NCI-H2196 treated with DMSO at 0.1 percent for 48 hours (cell line): ENCODE measurements around the gene ALX3.
"Not testable (repeated sequence)": the region's sequence is repeated elsewhere in the genome, so short reads cannot be mapped to it uniquely, and the experiment has no call there.

Experiments used
- DNase-seq: peaks from one replicate; lab custom pipeline; 2025; ENCODE audit not compliant: unreplicated experiment; lab: John Stamatoyannopoulos, UW

ALX3 gene

GRCh38 chr1:110089561-110090275 lies 19.2 kb upstream of the ALX3 start:
- no peak for DNase-seq

DNA sequence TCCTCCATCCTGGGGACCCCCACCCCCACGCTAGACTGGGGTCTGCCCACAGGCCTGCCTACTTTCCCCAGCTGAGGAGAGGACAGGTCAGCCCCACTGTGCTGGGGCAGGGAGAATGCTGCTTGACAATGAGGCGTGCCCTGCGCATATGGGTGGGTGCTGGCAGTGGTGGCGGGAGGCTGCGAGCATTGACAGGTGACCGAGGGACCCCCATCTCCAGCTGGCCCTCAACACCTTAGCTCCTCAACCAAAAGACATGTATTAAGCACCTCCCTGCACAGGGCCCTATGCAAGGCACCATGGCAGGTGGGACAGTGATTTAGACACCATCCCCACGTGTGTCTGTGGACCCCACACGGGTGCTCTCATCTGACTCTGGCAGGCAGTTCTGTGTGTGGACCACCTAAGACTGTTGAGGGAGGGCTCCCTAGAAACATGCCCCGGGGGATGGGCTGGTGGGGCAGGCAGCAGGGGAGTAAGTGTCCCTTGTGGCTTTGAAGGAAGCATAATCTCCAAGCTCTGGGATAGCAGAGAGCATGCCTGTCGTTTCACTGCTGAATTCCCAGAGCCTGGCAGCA lies 18.4 kb upstream of the ALX3 start:
- DNase-seq, result no peak

- peak; percentile 65 for DNase-seq
These were observed 17.6 kb upstream of the ALX3 start for GRCh38 chr1:110087812-110088738.

DNA sequence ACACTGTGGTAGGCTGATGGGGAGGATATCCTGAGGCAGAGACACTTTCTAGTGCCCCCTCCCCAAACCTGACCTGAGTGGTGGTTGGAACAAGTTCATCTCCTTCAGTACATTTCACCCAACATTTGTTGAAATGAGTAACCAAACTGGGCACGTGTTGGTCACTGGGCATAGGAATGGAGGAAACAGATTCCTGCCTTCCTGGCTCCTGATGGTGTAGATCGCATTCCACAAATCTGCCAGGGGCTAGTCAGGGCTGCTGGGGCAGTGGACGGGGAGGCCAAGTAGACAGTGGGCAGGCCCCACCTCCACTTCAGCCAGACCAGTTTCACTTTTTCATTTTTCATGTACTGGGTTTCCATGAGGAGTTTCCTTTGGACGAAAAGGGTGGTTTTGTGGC lies 16.5 kb upstream of the ALX3 start:
- DNase-seq, result no peak

- DNase-seq, result no peak
These were observed 15.2 kb upstream of the ALX3 start for GRCh38 chr1:110085671-110086070.

DNA sequence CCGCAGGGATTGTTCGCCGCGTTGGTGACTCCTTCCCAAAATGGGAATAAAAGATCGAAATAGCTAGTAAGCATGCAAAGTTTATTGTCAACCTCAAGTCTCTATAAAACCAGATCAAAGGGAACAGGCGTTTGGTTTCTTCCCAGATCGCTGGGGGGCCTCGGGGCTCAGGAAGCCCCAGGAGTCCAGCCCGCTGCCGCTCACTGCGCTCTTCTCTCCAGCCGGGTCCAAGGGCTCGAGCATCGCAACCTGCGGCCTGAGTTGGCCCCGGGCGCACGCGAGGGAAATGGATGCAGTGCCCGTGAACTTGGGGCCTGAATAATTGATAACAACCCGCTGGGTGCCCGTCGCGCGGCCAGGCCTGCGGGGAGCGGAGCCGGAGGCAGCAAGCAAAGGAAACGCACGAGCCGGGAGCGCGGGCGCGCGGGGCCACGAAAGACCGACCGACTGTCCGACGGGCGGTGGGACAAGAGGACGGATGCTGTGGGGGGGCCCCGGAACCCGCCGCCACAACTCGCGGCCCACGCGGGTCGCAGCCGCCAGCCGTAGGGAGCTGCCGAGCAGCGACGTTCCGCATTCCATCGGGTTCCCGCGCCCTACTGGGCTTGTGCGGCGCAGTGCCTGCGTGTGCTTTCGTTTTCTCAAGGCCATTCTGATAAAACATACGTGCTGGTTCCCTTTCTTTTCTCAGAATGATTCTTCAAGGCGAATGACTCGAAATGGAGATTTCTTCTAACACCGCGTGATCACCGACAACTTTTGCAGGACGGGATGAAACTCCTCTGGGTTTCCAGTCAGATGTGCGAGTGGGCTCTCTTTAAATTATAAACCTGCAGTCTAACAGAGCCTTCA lies 14.0 kb upstream of the ALX3 start:
- no peak for DNase-seq

- no peak for DNase-seq
These were observed 13.4 kb upstream of the ALX3 start for GRCh38 chr1:110083866-110084226.

DNA sequence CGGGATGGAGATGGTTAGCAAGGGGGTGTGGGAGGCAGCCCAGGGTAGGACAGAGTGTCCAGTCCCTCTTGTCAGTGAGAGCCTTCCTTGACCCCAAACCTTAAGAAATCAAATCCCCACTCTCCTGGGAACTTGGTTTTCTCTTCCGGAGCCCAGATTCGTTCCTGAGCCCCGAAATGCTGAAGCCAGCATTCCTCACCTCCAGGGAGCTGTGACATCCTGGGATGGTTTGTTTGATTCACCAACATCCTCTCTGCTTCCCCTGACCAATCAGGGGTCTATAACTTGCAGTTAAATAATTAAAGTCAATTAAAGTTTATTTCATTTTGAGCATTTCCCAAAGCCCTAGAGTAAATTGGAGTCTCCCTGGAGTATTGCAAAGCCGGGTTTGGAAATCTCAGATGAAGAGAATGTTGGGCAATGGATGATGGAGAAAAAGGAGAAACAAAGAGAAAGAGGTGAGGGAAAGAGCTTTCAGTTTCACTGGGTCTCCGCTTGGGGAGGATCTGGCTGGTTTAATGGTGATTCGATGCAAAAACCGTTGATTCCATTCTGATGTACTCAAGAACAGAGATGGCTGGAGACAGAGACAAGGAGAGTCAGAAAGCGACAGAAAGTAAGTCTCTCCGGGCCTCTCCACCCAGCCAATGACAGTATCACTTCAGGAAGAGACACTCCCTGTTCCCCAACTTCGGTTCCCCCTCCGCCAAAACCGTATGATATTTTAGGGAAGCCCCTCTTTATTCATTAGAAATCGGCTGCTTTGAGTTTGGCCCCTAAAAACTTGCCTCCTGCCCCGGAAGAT lies 12.8 kb upstream of the ALX3 start:
- no peak for DNase-seq

DNA sequence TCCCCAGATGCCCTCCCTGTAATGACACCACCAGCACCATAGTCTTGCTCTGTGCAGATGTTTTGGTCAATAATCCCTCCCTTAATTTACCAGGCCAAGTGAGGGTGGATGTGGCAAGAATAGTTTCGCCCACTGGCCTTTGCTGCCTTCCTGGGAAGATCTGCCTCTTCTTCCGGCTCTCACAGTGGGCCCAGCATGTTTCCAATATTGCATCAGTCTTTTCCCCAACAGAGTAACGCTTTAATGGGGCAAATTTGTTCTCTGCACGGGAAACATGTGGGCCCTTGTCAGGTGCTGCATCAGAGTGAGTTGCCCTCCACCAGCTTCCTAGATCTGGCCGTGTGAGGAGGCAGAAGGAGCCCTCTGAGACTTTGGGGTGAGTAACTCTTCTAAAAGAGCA lies 12.0 kb upstream of the ALX3 start:
- DNase-seq, result no peak

DNA sequence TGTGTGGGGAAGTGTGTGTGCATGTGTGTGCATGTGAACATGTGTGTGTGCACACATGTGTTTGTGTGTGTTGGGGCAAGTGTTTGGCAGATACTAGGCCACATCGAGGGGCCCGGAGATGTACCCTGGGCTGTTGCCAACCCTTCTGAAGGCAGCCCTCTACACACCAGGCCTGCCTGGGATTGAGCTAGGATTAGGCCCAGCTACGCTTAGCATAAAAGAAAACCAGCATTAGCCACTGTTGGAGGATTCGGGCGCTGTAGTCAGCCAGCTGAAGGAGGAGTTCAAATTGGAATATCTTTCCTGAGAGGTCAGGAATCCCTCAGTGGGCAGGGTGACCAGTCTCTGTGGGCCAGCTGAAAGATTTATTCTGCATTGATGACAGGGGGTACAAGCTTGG lies 10.6 kb upstream of the ALX3 start:
- no peak for DNase-seq

DNA sequence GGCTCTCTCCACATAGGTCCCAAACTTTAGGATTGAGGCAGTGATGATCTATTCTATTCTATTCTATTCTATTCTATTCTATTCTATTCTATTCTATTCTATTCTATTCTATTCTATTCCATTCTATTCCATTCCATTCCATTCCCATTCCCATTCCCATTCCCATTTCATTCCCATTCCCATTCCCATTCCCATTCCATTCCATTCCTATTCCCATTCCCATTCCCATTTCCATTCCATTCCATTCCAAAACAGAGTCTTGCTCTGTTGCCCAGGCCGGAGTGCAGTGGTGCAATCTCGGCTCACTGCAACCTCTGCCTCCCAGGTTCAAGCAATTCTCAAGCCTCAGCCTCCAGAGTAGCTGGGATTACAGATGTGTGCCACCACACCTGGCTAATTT lies 9.5 kb upstream of the ALX3 start:
- DNase-seq, result not testable (repeated sequence)

GRCh38 chr1:110076789-110077500 lies 6.5 kb upstream of the ALX3 start:
- DNase-seq, result no peak

DNA sequence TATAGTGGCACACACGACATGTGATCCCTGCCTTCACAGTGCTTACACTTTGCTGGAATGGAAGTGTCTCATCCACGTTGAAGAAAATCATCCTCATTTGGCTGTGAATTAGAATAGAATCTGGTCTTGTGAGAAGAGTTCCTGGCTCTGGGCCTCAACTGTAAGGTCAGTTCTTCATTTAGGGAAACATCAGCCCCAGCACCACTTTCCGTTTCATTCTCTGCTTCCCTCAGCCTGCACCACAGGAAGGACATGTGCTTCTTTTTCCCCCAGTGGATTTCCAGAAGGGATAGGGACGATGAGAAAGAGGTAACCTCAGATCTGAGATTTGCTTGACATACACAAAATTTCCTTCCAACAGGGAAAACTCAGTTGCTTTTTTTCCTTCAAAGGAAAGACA lies 3.7 kb upstream of the ALX3 start:
- no peak for DNase-seq

- no peak for DNase-seq
These were observed 196 bp downstream of the ALX3 start for GRCh38 chr1:110070282-110070669.

GRCh38 chr1:110069404-110070281 lies 829 bp downstream of the ALX3 start:
- DNase-seq, result no peak

- DNase-seq, result no peak
These were observed 1.6 kb downstream of the ALX3 start for GRCh38 chr1:110068646-110069403.

GRCh38 chr1:110067893-110068645 lies 2.4 kb downstream of the ALX3 start:
- no peak for DNase-seq
